ENCODE measurements around the gene TPK1. TPM values are rescaled to one million over a fixed set of nuclear protein-coding genes. Genes with fewer than 3 reads are reported as not detected.

Gene TPK1
- total and polyA plus RNA-seq, 2 of the 4 experiments (the other 2 are of a cell fraction) = 0.38 to 1.8 TPM

- no peak overlapping the region for H3K4me2 ChIP-seq (ENCODE audit: low read depth, low read length)
- ATAC-seq (ENCODE audit: low read depth) (no peak), DNase-seq (no peak)
- H2AK9ac ChIP-seq (replicated peaks; ENCODE audit: low read depth, low read length, poor library complexity) = no peak overlapping the region
- no peaks in the 10 kb centered on the region for H3K36me3 ChIP-seq (ENCODE audit: control insufficient read depth, insufficient read depth, low read length)
- H4K5ac ChIP-seq (ENCODE audit: low read depth, low read length) = no peak overlapping the region
- H2AFZ ChIP-seq (replicated peaks; ENCODE audit: low read length, poor library complexity) = no peak overlapping the region
- H2AK5ac ChIP-seq (ENCODE audit: low read depth, low read length) = no peak overlapping the region
- H4K91ac ChIP-seq (ENCODE audit: insufficient read depth, low read depth, low read length) = no peak overlapping the region
- no peak overlapping the region for H3K4me3 ChIP-seq (ENCODE audit: insufficient read depth, low read depth, low read length)
- no peaks in the 10 kb centered on the region for H3K9me1 ChIP-seq (ENCODE audit: insufficient read depth, low read length)
- intact Hi-C loops (cut with micrococcal nuclease) = no loop called here
- no peak overlapping the region for H3K56ac ChIP-seq (ENCODE audit: extremely low read depth, insufficient read depth, low read length)
- no peak overlapping the region for H3K4ac ChIP-seq (ENCODE audit: low read depth, low read length)
- no CpG with 5 or more reads among the region's 4 CpGs for WGBS, 2 experiments (ENCODE audit: extremely low coverage in 2 of 2, insufficient read length in 1 of 2)
- H3K9me3 ChIP-seq (ENCODE audit: control insufficient read depth, insufficient read depth, low read length) = peaks cover 12% of the 10 kb centered on the region
- in situ Hi-C loops (cut with MboI; ENCODE audit: low sequenced_read_pairs) = no loop called here
- no peak overlapping the region for H4K8ac ChIP-seq (ENCODE audit: low read depth in 2 of 2, low read length in 2 of 2)
- ChIA-PET CTCF (no interaction called here), POLR2A (ENCODE audit: unreplicated experiment) (no interaction called here)
- dilution Hi-C loops (cut with HindIII; ENCODE audit: low sequenced_read_pairs, unreplicated experiment) = no loop called here
- no peak overlapping the region for H3K14ac ChIP-seq (replicated peaks; ENCODE audit: low read depth, low read length)
- H3K4me1 ChIP-seq (ENCODE audit: control insufficient read depth, insufficient read depth, low read length) = no peaks in the 10 kb centered on the region
- H3K9ac ChIP-seq (ENCODE audit: low read depth, low read length) = no peak overlapping the region
- no peak overlapping the region for H2BK5ac ChIP-seq (ENCODE audit: low read depth, low read length, poor library complexity, severe bottlenecking)
- no peak overlapping the region for H3K27ac ChIP-seq (ENCODE audit: insufficient read depth, low read length)
- H2BK120ac ChIP-seq (ENCODE audit: low read depth, low read length) = no peak overlapping the region
- no peak overlapping the region for H3K18ac ChIP-seq (ENCODE audit: low read depth, low read length)
- no peak overlapping the region for H2BK20ac ChIP-seq (ENCODE audit: low read depth, low read length)
- H4K20me1 ChIP-seq (ENCODE audit: insufficient read depth, low read length) = no peaks in the 10 kb centered on the region
- H2BK15ac ChIP-seq (ENCODE audit: low read depth, low read length) = no peak overlapping the region
- no peak overlapping the region for H3K23ac ChIP-seq (ENCODE audit: low read depth, low read length)
- TF ChIP-seq USF2 (IDR thresholded peaks at IDR 0.05; ENCODE audit: low read depth, low read length) (no peak), SMC3 (IDR thresholded peaks at IDR 0.05; ENCODE audit: low read depth, low read length) (no peak), BHLHE40 (IDR thresholded peaks at IDR 0.05; ENCODE audit: low read depth, low read length) (no peak), FOS (IDR thresholded peaks at IDR 0.05; ENCODE audit: low read depth, low read length) (no peak), MXI1 (IDR thresholded peaks at IDR 0.05; ENCODE audit: borderline replicate concordance, low read depth, low read length) (no peak), RAD21 (IDR thresholded peaks at IDR 0.05; ENCODE audit: low read length) (no peak), RFX5 (IDR thresholded peaks at IDR 0.05; ENCODE audit: low read depth, low read length) (no peak), POLR2A (IDR thresholded peaks at IDR 0.05; ENCODE audit: low read depth, low read length) (no peak), CEBPB (IDR thresholded peaks at IDR 0.05; ENCODE audit: low read depth, low read length) (no peak), ELK1 (IDR thresholded peaks at IDR 0.05; ENCODE audit: borderline replicate concordance, low read depth, low read length) (no peak), NFE2L2 (IDR thresholded peaks at IDR 0.05; ENCODE audit: low read depth, low read length) (no peak), CTCF (conservative IDR thresholded peaks at IDR 0.05; ENCODE audit: low read depth, low read length) (no peak), MAFK (IDR thresholded peaks at IDR 0.05; ENCODE audit: low read depth, low read length) (no peak), CHD1 (IDR thresholded peaks at IDR 0.05; ENCODE audit: low read depth, low read length) (no peak), MAZ (IDR thresholded peaks at IDR 0.05; ENCODE audit: borderline replicate concordance, low read depth, low read length) (no peak), RCOR1 (IDR thresholded peaks at IDR 0.05; ENCODE audit: insufficient replicate concordance, low read length) (no peak)
- no TSS peak for BruUV-seq (replicated peaks)
- no peaks in the 10 kb centered on the region for H3K27me3 ChIP-seq (ENCODE audit: control insufficient read depth, insufficient read depth, low read length)
- no peaks in the 10 kb centered on the region for H3K79me1 ChIP-seq (ENCODE audit: low read depth in 1 of 2, low read length in 2 of 2)
Measured at GRCh38 chr7:144488977-144489376, 346.9 kb downstream of the TPK1 start.
